Activated naive CD8-positive, alpha-beta T cell (primary cell): Measurements from ENCODE around the gene NOSIP.

Experiments used
- H3K27ac Mint-ChIP-seq: one replicate; pipeline ENCODE4 v1.8.0; 2021; ENCODE audit warnings: mixed read lengths
- H3K27me3 Mint-ChIP-seq: one replicate; pipeline ENCODE4 v1.8.0; 2021; ENCODE audit warnings: mixed read lengths
- H3K36me3 Mint-ChIP-seq: one replicate; pipeline ENCODE4 v1.8.0; 2021; ENCODE audit warnings: mixed read lengths
- H3K4me1 Mint-ChIP-seq: one replicate; pipeline ENCODE4 v1.8.0; 2021; ENCODE audit warnings: low read depth, mixed read lengths
- H3K4me3 Mint-ChIP-seq: one replicate; pipeline ENCODE4 v1.8.0; 2021; ENCODE audit warnings: mild to moderate bottlenecking, mixed read lengths
- H3K9me3 Mint-ChIP-seq: one replicate; pipeline ENCODE4 v1.8.0; 2021; ENCODE audit warnings: low read depth, mixed read lengths

Gene NOSIP

DNA sequence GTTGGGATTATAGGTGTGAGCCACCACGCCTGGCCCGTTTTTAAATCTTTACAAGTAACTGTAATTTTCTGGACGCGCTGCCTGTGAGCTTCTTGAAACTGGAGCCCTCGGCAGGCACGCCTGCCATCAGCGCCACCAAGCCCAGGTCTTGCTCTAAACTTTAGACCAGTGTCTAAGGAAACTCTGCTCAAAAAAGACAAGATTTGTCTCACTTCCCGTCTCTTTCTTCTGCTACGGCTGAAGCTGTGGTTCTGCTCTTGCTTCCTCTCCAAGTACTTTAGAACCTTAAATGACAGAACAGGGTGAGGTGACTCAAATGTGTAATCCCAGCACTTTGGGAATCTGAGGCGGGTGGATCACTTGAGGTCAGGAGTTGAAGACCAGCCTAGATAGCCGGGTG, 27.6 kb downstream of the NOSIP start:
- no peaks in the 10 kb centered on the region for H3K27me3 Mint-ChIP-seq
- H3K4me3 Mint-ChIP-seq, result peak overlapping the region; percentile 60
- H3K4me1 Mint-ChIP-seq, result peaks cover 67% of the 10 kb centered on the region
- H3K9me3 Mint-ChIP-seq, result no peaks in the 10 kb centered on the region
- H3K27ac Mint-ChIP-seq, result peak overlapping the region; percentile 93
- H3K36me3 Mint-ChIP-seq, result peaks cover 7% of the 10 kb centered on the region

- H3K4me1 Mint-ChIP-seq, result peaks cover 68% of the 10 kb centered on the region
Observed at GRCh38 chr19:49551531-49551930, 28.8 kb downstream of the NOSIP start.

DNA sequence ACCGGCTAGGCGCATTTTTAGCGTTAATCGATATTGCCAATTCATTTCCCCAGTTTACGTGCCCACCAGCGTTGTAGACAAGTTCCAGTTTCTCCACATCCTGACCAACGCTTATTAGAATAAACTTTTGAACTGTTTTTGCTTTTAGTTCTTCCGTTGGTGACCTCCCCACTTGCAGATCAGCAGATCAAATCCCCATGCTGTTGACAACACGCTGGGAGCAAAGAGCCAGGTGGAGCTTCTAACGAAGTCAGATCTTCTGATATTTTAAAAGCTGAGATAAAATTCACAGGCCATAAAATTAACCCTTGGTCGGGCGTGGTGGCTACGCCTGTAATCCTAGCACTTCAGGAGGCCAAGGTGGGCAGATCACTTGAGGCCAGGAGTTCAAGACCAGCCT, 31.3 kb downstream of the NOSIP start:
- H3K27ac Mint-ChIP-seq, result peak overlapping the region; percentile 90
- no peaks in the 10 kb centered on the region for H3K27me3 Mint-ChIP-seq
- H3K4me1 Mint-ChIP-seq, result peaks cover 57% of the 10 kb centered on the region
- H3K4me3 Mint-ChIP-seq, result peak overlapping the region; percentile 59
- no peaks in the 10 kb centered on the region for H3K9me3 Mint-ChIP-seq
- H3K36me3 Mint-ChIP-seq, result no peaks in the 10 kb centered on the region

More at GRCh38 chr19:49551531-49551930, 28.8 kb downstream of the NOSIP start:
- Mint-ChIP-seq H3K4me3 (no peak overlapping the region), H3K9me3 (no peaks in the 10 kb centered on the region), H3K27ac (peak overlapping the region; percentile 86), H3K36me3 (peaks cover 4% of the 10 kb centered on the region), H3K27me3 (no peaks in the 10 kb centered on the region)

- no peaks in the 10 kb centered on the region for H3K9me3 Mint-ChIP-seq
- H3K27me3 Mint-ChIP-seq, result no peaks in the 10 kb centered on the region
- H3K36me3 Mint-ChIP-seq, result peaks cover 2% of the 10 kb centered on the region
- H3K27ac Mint-ChIP-seq, result peak overlapping the region; percentile 61
- peaks cover 42% of the 10 kb centered on the region for H3K4me1 Mint-ChIP-seq
- H3K4me3 Mint-ChIP-seq, result peak overlapping the region; percentile 83
Observed at GRCh38 chr19:49546825-49547565, 33.4 kb downstream of the NOSIP start.

DNA sequence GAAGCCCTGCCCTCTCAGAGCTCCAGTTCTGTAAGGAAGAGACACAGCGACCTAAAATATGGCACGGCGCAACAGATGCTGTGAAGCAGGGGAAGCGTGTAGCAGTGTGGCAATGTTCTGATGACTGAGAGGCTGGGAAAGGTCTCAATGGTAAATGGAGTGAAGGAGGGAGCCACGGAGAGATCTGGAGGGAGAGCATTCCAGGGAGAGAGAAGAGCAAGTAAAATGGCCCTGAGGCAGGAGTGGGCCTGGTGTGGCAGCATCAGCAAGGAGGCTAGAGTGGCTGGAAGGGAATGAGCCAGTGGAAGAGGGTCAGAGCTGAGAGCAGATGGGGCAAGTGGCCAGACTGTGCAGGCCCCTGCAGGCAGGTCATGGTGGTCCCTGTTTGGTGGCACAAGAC, 36.2 kb downstream of the NOSIP start:
- Mint-ChIP-seq H3K4me1 (peaks cover 24% of the 10 kb centered on the region), H3K36me3 (peaks cover 2% of the 10 kb centered on the region), H3K9me3 (no peaks in the 10 kb centered on the region), H3K4me3 (no peak overlapping the region), H3K27me3 (no peaks in the 10 kb centered on the region), H3K27ac (peak overlapping the region; percentile 1)

DNA sequence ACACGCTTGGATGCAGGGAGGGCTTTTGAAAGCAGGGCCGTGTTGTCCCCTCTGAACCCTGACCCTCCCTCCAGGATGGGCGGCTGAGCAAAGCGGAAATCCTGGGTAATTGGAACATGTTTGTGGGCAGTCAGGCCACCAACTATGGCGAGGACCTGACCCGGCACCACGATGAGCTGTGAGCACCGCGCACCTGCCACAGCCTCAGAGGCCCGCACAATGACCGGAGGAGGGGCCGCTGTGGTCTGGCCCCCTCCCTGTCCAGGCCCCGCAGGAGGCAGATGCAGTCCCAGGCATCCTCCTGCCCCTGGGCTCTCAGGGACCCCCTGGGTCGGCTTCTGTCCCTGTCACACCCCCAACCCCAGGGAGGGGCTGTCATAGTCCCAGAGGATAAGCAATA, 37.3 kb downstream of the NOSIP start:
- H3K36me3 Mint-ChIP-seq, result peaks cover 2% of the 10 kb centered on the region
- H3K9me3 Mint-ChIP-seq, result no peaks in the 10 kb centered on the region
- no peak overlapping the region for H3K27ac Mint-ChIP-seq
- H3K4me3 Mint-ChIP-seq, result no peak overlapping the region
- no peaks in the 10 kb centered on the region for H3K27me3 Mint-ChIP-seq
- peaks cover 14% of the 10 kb centered on the region for H3K4me1 Mint-ChIP-seq

DNA sequence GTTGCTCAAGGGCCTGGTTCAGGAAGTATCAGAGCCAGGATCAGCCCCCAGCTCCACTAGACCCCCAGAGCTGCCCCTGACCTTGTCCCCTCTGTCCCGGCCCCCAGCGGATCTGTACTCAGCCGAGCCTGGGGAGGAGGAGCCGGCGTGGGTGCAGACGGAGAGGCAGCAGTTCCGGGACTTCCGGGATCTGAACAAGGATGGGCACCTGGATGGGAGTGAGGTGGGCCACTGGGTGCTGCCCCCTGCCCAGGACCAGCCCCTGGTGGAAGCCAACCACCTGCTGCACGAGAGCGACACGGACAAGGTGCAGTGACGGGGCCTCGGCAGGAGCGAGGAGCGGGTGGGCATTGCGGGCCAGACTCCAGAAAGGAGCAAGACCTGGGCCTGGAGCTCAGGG, 37.9 kb downstream of the NOSIP start:
- Mint-ChIP-seq H3K27ac (no peak overlapping the region), H3K27me3 (no peaks in the 10 kb centered on the region), H3K4me1 (peaks cover 14% of the 10 kb centered on the region), H3K4me3 (no peak overlapping the region), H3K36me3 (peaks cover 2% of the 10 kb centered on the region), H3K9me3 (no peaks in the 10 kb centered on the region)

GRCh38 chr19:49541914-49542313, 38.4 kb downstream of the NOSIP start:
- no peak overlapping the region for H3K27ac Mint-ChIP-seq
- peaks cover 8% of the 10 kb centered on the region for H3K4me1 Mint-ChIP-seq
- no peaks in the 10 kb centered on the region for H3K9me3 Mint-ChIP-seq
- H3K27me3 Mint-ChIP-seq, result no peaks in the 10 kb centered on the region
- no peak overlapping the region for H3K4me3 Mint-ChIP-seq
- peaks cover 2% of the 10 kb centered on the region for H3K36me3 Mint-ChIP-seq

GRCh38 chr19:49539192-49539952, 41.0 kb downstream of the NOSIP start:
- no peaks in the 10 kb centered on the region for H3K9me3 Mint-ChIP-seq
- peaks cover 2% of the 10 kb centered on the region for H3K36me3 Mint-ChIP-seq
- no peak overlapping the region for H3K27ac Mint-ChIP-seq
- H3K4me3 Mint-ChIP-seq, result no peak overlapping the region
- no peaks in the 10 kb centered on the region for H3K27me3 Mint-ChIP-seq
- H3K4me1 Mint-ChIP-seq, result peaks cover 16% of the 10 kb centered on the region

- no peaks in the 10 kb centered on the region for H3K27me3 Mint-ChIP-seq
- no peaks in the 10 kb centered on the region for H3K9me3 Mint-ChIP-seq
- H3K4me3 Mint-ChIP-seq, result no peak overlapping the region
- H3K4me1 Mint-ChIP-seq, result peaks cover 15% of the 10 kb centered on the region
- no peak overlapping the region for H3K27ac Mint-ChIP-seq
- peaks cover 2% of the 10 kb centered on the region for H3K36me3 Mint-ChIP-seq
Observed at GRCh38 chr19:49538643-49539042, 41.7 kb downstream of the NOSIP start.

GRCh38 chr19:49536921-49537462, 43.4 kb downstream of the NOSIP start:
- Mint-ChIP-seq H3K9me3 (no peaks in the 10 kb centered on the region), H3K27ac (no peak overlapping the region), H3K4me1 (peaks cover 21% of the 10 kb centered on the region), H3K36me3 (no peaks in the 10 kb centered on the region), H3K4me3 (no peak overlapping the region), H3K27me3 (no peaks in the 10 kb centered on the region)

DNA sequence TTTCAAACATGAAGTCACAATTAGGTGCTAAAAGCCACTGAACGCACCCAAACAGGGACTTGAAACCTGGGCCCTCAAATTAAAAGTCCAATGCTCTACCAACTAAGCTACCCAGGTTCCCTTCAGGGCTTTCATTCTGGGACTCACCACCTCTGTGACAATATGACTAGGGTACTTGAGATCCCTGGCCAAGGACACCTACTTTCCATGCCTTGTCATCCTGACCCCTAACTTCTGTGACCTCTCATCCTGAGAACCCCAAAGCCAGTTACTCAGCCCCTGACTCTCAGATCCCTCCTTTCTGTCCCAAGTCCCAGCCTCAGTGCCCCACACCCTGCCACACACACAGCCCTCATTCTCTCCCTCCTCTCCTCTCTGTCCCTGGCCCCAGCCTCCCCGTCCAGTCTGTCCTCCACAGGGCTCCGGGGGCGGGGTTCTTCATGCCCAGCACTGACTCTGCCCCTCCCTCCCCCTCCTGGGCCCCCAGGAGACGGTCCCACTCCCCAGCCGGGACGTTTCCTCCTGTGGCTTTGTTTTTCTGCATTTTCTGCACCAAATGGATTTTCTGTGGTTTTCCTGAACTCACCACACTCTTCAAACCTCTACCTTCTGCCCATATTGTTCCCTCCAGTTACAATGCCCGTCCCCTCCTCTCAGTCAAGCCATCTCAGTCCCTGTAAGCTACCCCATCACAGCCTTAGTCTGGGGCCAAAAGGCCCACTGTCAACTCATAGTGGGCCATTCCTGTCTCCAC, 45.5 kb downstream of the NOSIP start:
- H3K27ac Mint-ChIP-seq, result peak overlapping the region; percentile 85
- peaks cover 20% of the 10 kb centered on the region for H3K4me1 Mint-ChIP-seq
- no peaks in the 10 kb centered on the region for H3K36me3 Mint-ChIP-seq
- H3K9me3 Mint-ChIP-seq, result no peaks in the 10 kb centered on the region
- peak overlapping the region; percentile 88 for H3K4me3 Mint-ChIP-seq
- H3K27me3 Mint-ChIP-seq, result no peaks in the 10 kb centered on the region

GRCh38 chr19:49533551-49534488, 46.5 kb downstream of the NOSIP start:
- no peaks in the 10 kb centered on the region for H3K36me3 Mint-ChIP-seq
- H3K4me3 Mint-ChIP-seq, result peak overlapping the region; percentile 88
- H3K27ac Mint-ChIP-seq, result peak overlapping the region; percentile 54
- no peaks in the 10 kb centered on the region for H3K27me3 Mint-ChIP-seq
- no peaks in the 10 kb centered on the region for H3K9me3 Mint-ChIP-seq
- peaks cover 20% of the 10 kb centered on the region for H3K4me1 Mint-ChIP-seq

- no peaks in the 10 kb centered on the region for H3K27me3 Mint-ChIP-seq
- H3K27ac Mint-ChIP-seq, result no peak overlapping the region
- no peak overlapping the region for H3K4me3 Mint-ChIP-seq
- peaks cover 2% of the 10 kb centered on the region for H3K36me3 Mint-ChIP-seq
- no peaks in the 10 kb centered on the region for H3K9me3 Mint-ChIP-seq
- H3K4me1 Mint-ChIP-seq, result peaks cover 30% of the 10 kb centered on the region
Observed at GRCh38 chr19:49530708-49531107, 49.6 kb downstream of the NOSIP start.
